ENCODE measurements around the gene HEMK1.

The HEMK1 gene, protein sequence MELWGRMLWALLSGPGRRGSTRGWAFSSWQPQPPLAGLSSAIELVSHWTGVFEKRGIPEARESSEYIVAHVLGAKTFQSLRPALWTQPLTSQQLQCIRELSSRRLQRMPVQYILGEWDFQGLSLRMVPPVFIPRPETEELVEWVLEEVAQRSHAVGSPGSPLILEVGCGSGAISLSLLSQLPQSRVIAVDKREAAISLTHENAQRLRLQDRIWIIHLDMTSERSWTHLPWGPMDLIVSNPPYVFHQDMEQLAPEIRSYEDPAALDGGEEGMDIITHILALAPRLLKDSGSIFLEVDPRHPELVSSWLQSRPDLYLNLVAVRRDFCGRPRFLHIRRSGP

GRCh38 chr3:50568947-50569749 is at the start of gene HEMK1:
TSS of gene HEMK1 (plus strand) at chr3:50569522. CDS start at chr3:50571105, 1,583 bp downstream.
- DNase-seq = peak; percentile 98

GRCh38 chr3:50520849-50521248 is 48.5 kb upstream of the HEMK1 start:
- no peak for DNase-seq

- no peak for DNase-seq
Measured at GRCh38 chr3:50521572-50521971, 47.8 kb upstream of the HEMK1 start.

DNA sequence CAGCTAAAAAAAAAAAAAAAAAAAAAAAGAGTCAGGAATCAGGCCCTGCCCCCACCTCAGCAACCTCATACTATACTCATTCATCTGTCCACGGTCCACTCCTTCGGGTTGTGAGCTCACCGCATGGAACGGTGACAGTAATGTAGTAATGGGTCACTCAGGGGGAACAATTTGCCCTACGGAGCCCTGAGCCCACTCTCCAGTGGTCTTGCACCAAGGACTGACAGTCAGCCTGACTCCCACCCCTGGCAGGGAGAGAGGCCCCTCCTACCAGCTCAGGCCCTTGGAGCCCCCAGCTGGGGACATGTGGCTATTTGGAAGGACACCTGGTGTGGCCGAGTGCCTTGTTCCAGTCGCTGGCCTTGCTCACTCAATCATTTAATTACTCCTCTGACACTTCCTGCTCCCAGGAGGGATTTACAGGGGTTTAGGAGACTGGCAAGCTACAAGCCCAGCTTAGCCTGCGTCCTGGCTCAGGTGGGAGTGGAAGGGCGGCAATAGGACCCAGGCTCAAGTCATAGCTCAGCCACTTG is 46.0 kb upstream of the HEMK1 start:
- DNase-seq = no peak

GRCh38 chr3:50524746-50525145 is 44.6 kb upstream of the HEMK1 start:
- no peak for DNase-seq

DNA sequence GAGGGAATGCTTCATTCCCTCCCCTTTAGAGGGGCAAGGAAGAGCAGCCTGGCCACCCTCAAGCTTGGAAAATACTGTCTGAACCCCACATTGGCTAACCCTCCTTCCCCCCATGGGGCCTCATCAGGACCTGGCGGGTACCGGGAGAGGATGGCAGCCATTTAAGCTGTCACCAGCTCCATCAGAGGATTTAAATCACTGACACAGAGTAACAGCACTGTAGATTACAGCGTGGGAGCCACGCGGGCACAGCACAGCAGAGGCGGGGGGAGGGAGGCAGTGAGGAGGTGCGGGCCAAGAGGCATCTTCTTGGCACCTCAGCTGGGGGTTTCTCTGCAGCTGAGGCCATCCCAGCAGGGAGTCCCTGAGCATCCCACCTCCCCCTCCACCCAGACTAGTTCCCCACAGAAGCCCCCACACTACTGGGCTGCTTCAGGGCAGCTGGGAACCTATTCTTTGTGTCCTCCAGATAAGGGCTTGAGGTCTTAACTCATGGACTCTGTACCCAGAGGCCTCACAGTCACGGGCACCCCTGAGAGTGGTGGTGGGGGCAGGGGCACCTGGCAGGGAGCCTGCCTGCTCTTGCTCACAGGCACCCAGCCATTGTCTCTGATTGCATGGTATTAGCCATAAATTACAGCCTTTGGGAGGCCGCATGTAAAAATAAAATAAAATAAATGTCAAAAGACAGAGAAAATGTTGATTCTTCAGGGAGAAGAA is 44.0 kb upstream of the HEMK1 start:
- DNase-seq = no peak

DNA sequence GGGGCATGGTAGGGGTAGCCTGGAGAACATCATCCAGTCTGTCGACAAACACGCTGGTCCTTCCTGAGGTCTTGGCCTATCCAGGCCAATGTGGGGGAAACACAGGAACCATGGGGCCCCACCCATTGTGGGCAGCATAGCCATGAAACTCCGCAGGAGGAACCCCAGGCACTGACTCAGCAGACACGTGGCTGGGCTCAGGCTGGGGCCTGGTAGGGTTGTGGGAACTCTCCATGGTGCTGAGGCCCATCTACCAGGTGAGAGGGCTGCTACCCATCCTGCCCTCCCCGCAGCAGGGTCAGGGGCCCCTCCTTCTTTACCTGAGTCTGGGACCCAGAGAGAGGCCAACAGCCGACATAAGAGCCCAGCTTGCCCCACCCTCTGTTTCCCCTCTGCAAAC is 43.3 kb upstream of the HEMK1 start:
- peak; percentile 75 for DNase-seq

- no peak for DNase-seq
Measured at GRCh38 chr3:50530001-50530970, 39.0 kb upstream of the HEMK1 start.

- no peak for DNase-seq
Measured at GRCh38 chr3:50531201-50531600, 38.1 kb upstream of the HEMK1 start.

DNA sequence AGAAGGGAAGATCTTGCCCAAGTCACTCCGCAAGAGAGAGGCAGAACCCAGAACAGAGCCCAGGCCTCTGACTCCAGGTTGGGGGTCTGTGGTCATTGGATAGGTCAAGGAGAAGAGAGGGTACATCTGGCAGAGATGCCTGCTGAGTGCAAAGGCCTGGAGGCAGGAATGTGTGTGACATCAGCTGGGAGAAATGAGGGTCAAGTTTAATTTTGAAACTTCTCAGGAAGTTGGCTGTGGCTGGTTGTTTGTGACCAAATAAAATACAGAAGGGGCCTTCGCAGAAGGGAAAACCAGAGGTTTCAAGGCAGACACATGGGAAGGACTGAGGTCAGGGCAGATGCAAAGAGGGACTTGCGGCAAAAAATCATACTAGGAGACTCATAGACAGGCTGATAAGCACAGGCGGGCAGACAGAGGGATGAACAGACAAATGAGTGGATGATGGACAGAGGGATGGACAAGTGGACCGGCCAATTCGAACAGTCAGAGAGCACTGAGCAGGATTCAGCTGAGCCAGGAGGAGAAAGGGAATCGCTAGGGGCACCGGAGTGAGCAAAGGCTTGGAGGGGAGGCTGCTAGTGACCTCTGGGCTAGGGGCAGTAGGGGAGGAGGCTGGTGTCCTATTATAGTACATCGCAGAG is 37.1 kb upstream of the HEMK1 start:
- no peak for DNase-seq

DNA sequence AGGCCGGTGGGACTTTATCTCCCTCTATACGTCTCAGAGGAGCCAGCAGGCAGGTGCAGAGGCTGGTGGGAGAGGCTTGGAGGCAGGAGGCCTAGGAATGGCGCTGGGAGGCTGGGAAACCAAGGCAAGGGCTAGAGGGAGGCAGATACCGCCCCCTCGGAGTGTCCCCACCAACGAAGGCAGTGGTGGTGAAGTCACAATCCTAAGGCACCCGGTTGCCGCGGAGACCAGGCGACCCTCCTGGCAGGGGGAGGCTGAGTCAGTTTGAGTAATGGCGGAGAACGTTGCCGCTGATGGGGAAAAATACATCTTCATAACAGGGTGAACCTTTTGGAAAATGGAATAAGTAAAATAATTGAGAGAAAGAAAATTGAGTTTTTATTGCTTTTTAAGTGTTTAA is 36.0 kb upstream of the HEMK1 start:
- no peak for DNase-seq

- no peak for DNase-seq
Measured at GRCh38 chr3:50533807-50534461, 35.4 kb upstream of the HEMK1 start.

DNA sequence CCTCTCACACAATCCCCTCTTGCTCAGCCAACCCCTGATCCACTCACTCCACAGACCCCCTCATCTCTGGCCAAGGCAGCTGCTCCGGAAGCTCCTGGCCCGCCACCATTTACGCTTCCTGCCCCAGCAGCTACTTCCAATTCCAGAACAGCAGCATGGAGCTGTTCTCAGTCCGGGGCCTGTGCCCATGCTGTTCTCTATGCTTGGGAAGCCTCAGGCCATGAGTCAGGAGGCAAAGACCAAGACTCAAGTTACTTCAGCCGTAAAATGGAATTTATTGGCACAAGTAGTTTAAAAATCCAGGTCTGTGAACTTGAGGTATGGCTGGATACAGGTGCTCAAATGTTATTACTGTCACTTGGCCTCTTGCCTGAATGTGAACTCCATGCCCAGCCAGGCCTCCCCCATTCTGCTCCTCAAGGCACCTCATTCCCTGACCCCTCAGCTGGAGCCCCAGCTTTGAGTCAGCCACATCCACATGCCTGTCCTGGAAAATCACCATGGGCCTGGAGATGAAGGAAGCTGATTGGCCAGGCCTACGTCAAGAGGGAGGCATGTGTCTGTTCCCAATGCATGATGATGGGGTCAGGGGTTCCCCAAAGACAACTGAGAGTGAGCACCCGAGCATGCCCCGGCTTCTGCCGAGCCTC is 34.5 kb upstream of the HEMK1 start:
- DNase-seq = no peak

GRCh38 chr3:50536471-50537180 is 32.7 kb upstream of the HEMK1 start:
- DNase-seq = no peak

DNA sequence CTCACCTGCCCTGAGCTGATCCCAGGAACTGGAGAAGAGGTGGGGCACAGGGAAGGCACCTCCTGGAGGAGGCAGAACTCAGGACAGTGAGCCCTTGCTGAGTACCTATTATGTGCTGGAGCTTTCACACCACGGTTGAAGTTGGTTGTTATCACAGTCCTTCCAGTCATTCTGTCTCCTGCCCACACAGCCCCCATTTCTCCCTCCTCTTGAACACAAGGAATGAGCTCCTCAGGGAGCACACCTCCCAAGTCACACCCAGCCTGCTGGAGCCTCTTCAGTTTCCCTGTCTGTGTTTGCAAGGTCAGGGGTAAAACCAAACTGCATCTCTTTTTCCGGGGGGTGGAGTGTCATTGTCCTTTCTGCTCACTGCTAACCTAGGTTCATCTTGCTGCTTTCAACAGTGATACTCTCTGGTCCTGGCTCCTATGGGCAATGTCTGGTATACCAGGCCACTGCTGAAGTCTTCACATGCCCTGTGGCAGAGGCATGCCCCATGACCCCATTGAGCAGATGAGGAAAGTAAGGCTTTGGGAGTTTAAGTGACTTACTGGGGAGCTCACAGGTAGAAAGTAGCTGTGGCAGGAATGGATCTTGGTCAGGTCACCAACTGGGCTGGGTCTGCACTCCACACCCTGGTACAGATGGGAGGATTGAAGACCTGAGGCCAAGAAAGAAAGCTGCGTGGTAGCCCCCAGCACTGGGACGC is 31.7 kb upstream of the HEMK1 start:
- DNase-seq = no peak

DNA sequence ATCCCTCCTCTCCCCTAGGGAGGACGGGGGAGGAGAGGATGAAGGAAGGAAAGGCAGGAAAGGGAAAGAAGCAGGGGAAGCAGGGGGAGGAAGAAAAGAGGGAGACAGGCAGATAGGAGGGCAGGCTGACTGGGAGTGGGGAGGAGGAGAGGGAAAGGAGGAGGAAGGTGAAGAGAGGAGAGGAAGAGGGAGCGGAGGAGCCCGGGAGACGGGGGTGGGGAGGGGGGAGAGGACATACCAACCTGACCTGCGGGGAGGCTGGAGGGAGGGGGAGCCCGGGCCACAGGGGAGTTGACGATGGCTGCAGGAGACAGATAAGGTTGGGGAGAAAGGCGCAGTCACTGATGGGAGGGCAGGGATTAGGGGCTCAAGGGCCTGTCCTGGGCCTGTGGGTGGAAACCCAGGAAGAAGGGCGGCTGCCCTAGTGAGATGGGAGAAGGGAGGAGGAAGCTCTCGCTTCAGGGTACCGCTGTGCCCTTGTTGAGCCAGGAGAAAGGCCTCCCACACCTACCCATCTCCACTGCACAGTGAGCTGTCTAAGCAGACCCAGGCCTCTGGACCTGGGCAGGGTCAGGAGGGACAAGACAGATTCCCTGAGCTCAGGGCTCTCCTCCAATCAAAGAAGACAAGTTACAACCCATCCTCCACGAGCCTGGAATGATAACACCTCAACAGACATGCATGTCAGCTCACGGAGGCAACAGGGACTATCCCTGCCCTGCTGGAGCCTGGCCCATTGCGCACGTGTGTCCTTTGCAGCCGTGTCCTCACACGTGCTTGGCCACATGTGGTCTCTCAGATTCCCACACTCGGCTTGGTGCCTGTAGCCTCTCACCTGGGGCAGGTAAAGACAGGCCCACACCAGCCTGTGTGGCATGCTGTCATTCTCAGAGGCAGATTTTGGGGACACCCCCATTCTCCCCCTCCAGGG is 29.7 kb upstream of the HEMK1 start:
- no peak for DNase-seq

GRCh38 chr3:50542177-50543034 is 26.9 kb upstream of the HEMK1 start:
- DNase-seq = peak; percentile 52
